ENCODE data around the gene MAPK8. TPM values are rescaled to one million over a fixed set of nuclear protein-coding genes. Genes with fewer than 3 reads are reported as not detected.

MAPK8 gene
- total and polyA plus RNA-seq, 9 of the 15 experiments (the other 6 are each of a cell fraction or from before 2014, with no cell fraction given) = 6.4 to 159 (median 71.0) TPM

GRCh38 chr10:48284002-48284546, 22.4 kb upstream of the MAPK8 start:
- Histone ChIP-seq H3K4me3 (no peak overlapping the region), H2AFZ (ENCODE audit: low read depth, low read length) (no peak overlapping the region), H3K36me3 (ENCODE audit: control insufficient read depth, insufficient read depth, low read length) (no peaks in the 10 kb centered on the region), H3K79me2 (ENCODE audit: control insufficient read depth, insufficient read depth, low read length) (no peaks in the 10 kb centered on the region), H3K4me1 (replicated peaks in 1 of 2; ENCODE audit: control insufficient read depth in 2 of 2, insufficient read depth in 2 of 2, low read length in 2 of 2) (no peaks in the 10 kb centered on the region; a peak in 1 of 5 replicates), H3K27me3 (ENCODE audit: control insufficient read depth in 2 of 2, insufficient read depth in 2 of 2, low read length in 2 of 2) (peaks cover 2 to 11% of the 10 kb centered on the region in 2 experiments; a peak in 4 of 5 replicates), H3K9ac (ENCODE audit: insufficient read depth in 1 of 2, low read depth in 2 of 2, low read length in 2 of 2) (no peak overlapping the region), H3K9me3 (replicated peaks; ENCODE audit: control insufficient read depth, insufficient read depth, low read depth, low read length) (peaks cover 9% of the 10 kb centered on the region), H3K27ac (ENCODE audit: extremely low read depth, low read depth, low read length) (no peak overlapping the region), H3K9me1 (ENCODE audit: control insufficient read depth, insufficient read depth, low read length) (no peaks in the 10 kb centered on the region), H4K20me1 (replicated peaks; ENCODE audit: control insufficient read depth, insufficient read depth, low read length) (no peaks in the 10 kb centered on the region), H3K4me2 (ENCODE audit: insufficient read depth, low read length) (no peak overlapping the region)
- CTCF ChIA-PET (ENCODE audit: low intra/inter-chr PET ratio) = no interaction called here
- 11% methylated on average over 2 of the region's 2 CpGs for WGBS (ENCODE audit: insufficient coverage, low coverage, missing lambda C conversion rate)
- intact Hi-C loops (cut with micrococcal nuclease) = no loop called here
- in situ Hi-C loops (cut with MboI) = no loop called here
- ATAC-seq (no peak), FAIRE-seq (no peak), DNase-seq (ENCODE audit: extremely low read depth in 1 of 4, low spot score in 3 of 4) (no peak)
- POLR2A ChIA-PET = no interaction called here
- no TSS peak for BruUV-seq (replicated peaks)
- peak; percentile 69; the same call in 1 of the 2 replicates for TF ChIP-seq HLTF (IDR thresholded peaks at IDR 0.05)
- TF ChIP-seq CBX3 (IDR thresholded peaks at IDR 0.05; ENCODE audit: borderline replicate concordance in 1 of 2, low read length in 2 of 2) = peak in 1 of 2 experiments; percentile 88; a peak in 2 of 3 replicates
- TF ChIP-seq TOE1 (IDR thresholded peaks at IDR 0.05; ENCODE audit: borderline replicate concordance) = peak; percentile 74; the same call in 1 of the 2 replicates
- TF ChIP-seq TOE1 (CRISPR knock-in tag; IDR thresholded peaks at IDR 0.05; ENCODE audit: borderline replicate concordance, low read depth) = no peak
- TF ChIP-seq USF1 (CRISPR knock-in tag; IDR thresholded peaks at IDR 0.05) = peak; percentile 92
- peak; percentile 93 to 95 for TF ChIP-seq TRIM24 (IDR thresholded peaks at IDR 0.05)
- TF ChIP-seq PRDM10 (IDR thresholded peaks at IDR 0.05; ENCODE audit: partially characterized antibody) = peak; percentile 79
- peak; percentile 76 for TF ChIP-seq RAD51 (IDR thresholded peaks at IDR 0.05; ENCODE audit: borderline replicate concordance, low read depth)
- peak; percentile 75 for TF ChIP-seq CEBPG (CRISPR knock-in tag; IDR thresholded peaks at IDR 0.05)
- no peak for TF ChIP-seq CEBPG (tag; conservative IDR thresholded peaks at IDR 0.05 in 1 of 2, IDR thresholded peaks at IDR 0.05 in 1 of 2)
- no peak for TF ChIP-seq SNIP1 (IDR thresholded peaks at IDR 0.05; ENCODE audit: low read depth)
- no peak for TF ChIP-seq ZNF316 (IDR thresholded peaks at IDR 0.05)
- peak; percentile 80 for TF ChIP-seq USF2 (CRISPR knock-in tag; IDR thresholded peaks at IDR 0.05)
- TF ChIP-seq TFE3 (CRISPR knock-in tag; IDR thresholded peaks at IDR 0.05) = peak; percentile 78
- no peak for TF ChIP-seq POLR2H (tag; IDR thresholded peaks at IDR 0.05; ENCODE audit: low read depth)

Data from K562 (cell line).